Pancreas (tissue), 10 donors: ENCODE results near the gene POLN. TPM values are rescaled to one million over a fixed set of nuclear protein-coding genes. Genes with fewer than 3 reads are reported as not detected.
A peak's percentile ranks its signal among the peaks of the same experiment; 100 is the strongest.

ENCODE experiments used
- ATAC-seq, 4 donors: fragments of 200-7000 bp; cut with Tn5 transposase; one replicate each; pipeline versions ENCODE4 v1.8.0 to v1.9.1; 2020; ENCODE audit warnings: mild to moderate bottlenecking in 4 of 4, moderate library complexity in 4 of 4
- DNase-seq, 6 donors: peaks; one replicate each; pipeline ENCODE4 v3.0.0-alpha.2; 2020
- FAIRE-seq: peaks from 2 replicates; lab custom pipeline; 2012; peaks lifted over from hg19 to GRCh38; lab: Jason Lieb, UNC
- H3K27ac ChIP-seq, 4 donors: fragments of 200-600 bp; sonication (generic); 1 replicate in 3 of 4; 2 replicates in 1 of 4; pipeline versions ENCODE4 v1.5.0 to v1.8.0; 2020
- H3K27me3 ChIP-seq, 4 donors: fragments of 200-600 bp; one replicate each; pipeline ENCODE4 v1.8.0; 2021
- H3K36me3 ChIP-seq, 3 donors: fragments of 200-600 bp; sonication (generic) in 1 of 3; one replicate each; pipeline versions ENCODE4 v1.5.0 to v1.8.0; 2020 to 2021
- H3K4me1 ChIP-seq, 3 donors: fragments of 200-600 bp; one replicate each; pipeline ENCODE4 v1.8.0; 2021
- H3K4me3 ChIP-seq, 4 donors: fragments of 200-600 bp; sonication (generic) in 2 of 4; one replicate each; pipeline versions ENCODE4 v1.5.0 to v1.8.0; 2020 to 2021
- H3K9me3 ChIP-seq, 4 donors: fragments of 200-600 bp; one replicate each; pipeline ENCODE4 v1.8.0; 2021
- CTCF ChIP-seq, 4 donors: fragments of 200-600 bp; sonication (generic) in 3 of 4; IDR thresholded peaks; one replicate each; pipeline versions ENCODE4 v1.5.0 to v1.8.0; 2021; ENCODE audit warnings: antibody characterized with exemption in 4 of 4
- WGBS, 2 donors: extraction: QIAGEN DNeasy Blood & Tissue Kit; methylation state at CpG; one replicate each; pipeline ENCODE4 v1.1.7; 2013; 5-methylcytosine and 5-hydroxymethylcytosine counted together
- intact Hi-C, 3 donors: fragments of 100-400 bp; cut with DNase I; formaldehyde crosslinking; loops; one replicate each; pipeline versions ENCODE4 v1.11.1 to v1.14.2; 2022
- polyA plus RNA-seq, 2 donors: library from polyadenylated mRNA; stranded (reverse); fragments of 200-250 nt; gene quantifications; one replicate each; pipeline ENCODE4 v1.2.3, GENCODE V29; 2013
- total RNA-seq, 6 donors: library from RNA; stranded (reverse); fragmentation: NEBNext Ultra II Directional in 4 of 6; extraction: Animal tissue kit (Norgen Biotek cat#: 25700) in 4 of 6; gene quantifications; one replicate each; pipeline versions ENCODE4 v1.2.1 to v1.2.4, GENCODE V29; 2021 to 2023
- donor health status: healthy with polysubstance abuse.
- donor health status: DM: no; HTN: no; CAD: no; lungs with moderate emphysema.
- donor health status: DM: no; HTN: no; CAD: no.
- donor health status: control.
- donor health status: control.
- donor health status: Bipolar disorder and iron deficiency.
- donor health status: DM: yes; HTN: yes; CAD: no.
- donor health status: DM: no; HTN: no; CAD: no.
- donor health status: DM: no; HTN: no; CAD: no.
- donor health status: DM: yes; HTN: yes; CAD: no.

Gene POLN
- total and polyA plus RNA-seq, 8 donors: 0.95 to 3.6 (median 1.9) TPM

- WGBS, 2 donors: 72 to 75% methylated on average over 10 of the region's 10 CpGs
- FAIRE-seq (no peak), DNase-seq (peak in 1 of 6 donors; percentile 16), ATAC-seq (peak in 1 of 4 donors; percentile 35)
- Histone ChIP-seq H3K9me3 (no peaks in the 10 kb centered on the region), H3K4me3 (no peak overlapping the region), H3K27me3 (no peaks in the 10 kb centered on the region), H3K36me3 (no peaks in the 10 kb centered on the region), H3K27ac (no peak overlapping the region), H3K4me1 (no peaks in the 10 kb centered on the region)
- no peak for TF ChIP-seq CTCF (IDR thresholded peaks at IDR 0.05)
- intact Hi-C loops: no loop called here
Measured at GRCh38 chr4:2281575-2282343, 39.8 kb upstream of the POLN start.

- peak in 2 of 6 donors; percentile 14 to 32 for DNase-seq
- Histone ChIP-seq H3K27ac (no peak overlapping the region), H3K4me1 (no peaks in the 10 kb centered on the region), H3K9me3 (no peaks in the 10 kb centered on the region), H3K36me3 (no peaks in the 10 kb centered on the region), H3K27me3 (no peaks in the 10 kb centered on the region), H3K4me3 (no peak overlapping the region)
- ATAC-seq: peak in 2 of 4 donors; percentile 33 to 50
- intact Hi-C loops: no loop called here
- no peak for TF ChIP-seq CTCF (IDR thresholded peaks at IDR 0.05)
- WGBS, 2 donors: 63 to 70% methylated on average over 13 of the region's 13 CpGs
- FAIRE-seq: no peak
Measured at GRCh38 chr4:2280531-2281300, 38.8 kb upstream of the POLN start.

- Histone ChIP-seq H3K27ac (no peak overlapping the region), H3K9me3 (no peaks in the 10 kb centered on the region), H3K4me3 (no peak overlapping the region), H3K4me1 (no peaks in the 10 kb centered on the region), H3K27me3 (no peaks in the 10 kb centered on the region), H3K36me3 (no peaks in the 10 kb centered on the region)
- ATAC-seq (no peak), DNase-seq (peak in 1 of 6 donors; percentile 2), FAIRE-seq (no peak)
- intact Hi-C loops: no loop called here
- 93% methylated on average over 9 of the region's 9 CpGs for WGBS, 2 donors
- no peak for TF ChIP-seq CTCF (IDR thresholded peaks at IDR 0.05)
Measured at GRCh38 chr4:2277956-2278355, 36.0 kb upstream of the POLN start.

- no peak for TF ChIP-seq CTCF (IDR thresholded peaks at IDR 0.05)
- 90 to 94% methylated on average over 30 of the region's 30 CpGs for WGBS, 2 donors
- Histone ChIP-seq H3K4me1 (no peaks in the 10 kb centered on the region), H3K27me3 (no peaks in the 10 kb centered on the region), H3K4me3 (no peak overlapping the region), H3K27ac (no peak overlapping the region), H3K9me3 (no peaks in the 10 kb centered on the region), H3K36me3 (no peaks in the 10 kb centered on the region)
- DNase-seq (peak in 2 of 6 donors; percentile 5 to 25), FAIRE-seq (no peak), ATAC-seq (no peak)
- intact Hi-C loops: no loop called here
Measured at GRCh38 chr4:2276581-2277325, 34.8 kb upstream of the POLN start.
